ENCODE measurements around the gene MARVELD2.

The MARVELD2 gene

GRCh38 chr5:69368458-69369339, 46.2 kb upstream of the MARVELD2 start:
- peaks cover 24 to 32% of the 10 kb centered on the region in 2 experiments for H3K36me3 ChIP-seq (ENCODE audit: control insufficient read depth in 2 of 2, insufficient read depth in 1 of 2, low read length in 2 of 2)
- ChIA-PET POLR2A (interaction anchor here (0.6 to 1.0 kb wide), 2 partner anchors 34 to 179 kb away, joined by 3 to 5 read pairs; partner anchors contain the start of gene CENPH), CTCF (no interaction called here)
- H3K9me3 ChIP-seq (ENCODE audit: control insufficient read depth, insufficient read depth, low read depth, low read length), result no peaks in the 10 kb centered on the region
- no peaks in the 10 kb centered on the region for H3K4me1 ChIP-seq (ENCODE audit: control insufficient read depth, insufficient read depth, low read length)
- H3K27ac ChIP-seq (ENCODE audit: extremely low read depth, low read depth, low read length), result peak overlapping the region; percentile 99
- peak overlapping the region; percentile 66 for H3K4me3 ChIP-seq (ENCODE audit: low read depth, low read length)
- TF ChIP-seq ZNF664 (tag by site-specific recombination; IDR thresholded peaks at IDR 0.05) (no peak), ZNF16 (tag by site-specific recombination; IDR thresholded peaks at IDR 0.05; ENCODE audit: low read depth) (no peak), ZNF48 (tag by site-specific recombination; IDR thresholded peaks at IDR 0.05) (no peak), ZNF76 (tag by site-specific recombination; IDR thresholded peaks at IDR 0.05; ENCODE audit: borderline replicate concordance, low read depth) (peak; percentile 29; the same call in 1 of the 2 replicates), GLIS1 (tag by site-specific recombination; IDR thresholded peaks at IDR 0.05) (peak; percentile 97), ZNF513 (tag by site-specific recombination; IDR thresholded peaks at IDR 0.05) (no peak), RBAK (tag by site-specific recombination; IDR thresholded peaks at IDR 0.05) (no peak), ZNF324 (tag by site-specific recombination; IDR thresholded peaks at IDR 0.05) (no peak), ZNF248 (tag by site-specific recombination; IDR thresholded peaks at IDR 0.05) (no peak), ZNF398 (tag by site-specific recombination; IDR thresholded peaks at IDR 0.05) (peak; percentile 75), ZNF600 (tag by site-specific recombination; IDR thresholded peaks at IDR 0.05) (0 out of 2 replicates have a peak, but pooled peaks have one; percentile 24), IKZF3 (tag by site-specific recombination; IDR thresholded peaks at IDR 0.05) (no peak), GLI2 (tag by site-specific recombination; IDR thresholded peaks at IDR 0.05; ENCODE audit: borderline replicate concordance, low read depth) (no peak), ZSCAN16 (tag by site-specific recombination; IDR thresholded peaks at IDR 0.05) (no peak), ZNF140 (tag by site-specific recombination; IDR thresholded peaks at IDR 0.05) (no peak), ZNF221 (tag by site-specific recombination; IDR thresholded peaks at IDR 0.05; ENCODE audit: borderline replicate concordance) (no peak), ZFHX2 (tag by site-specific recombination; conservative IDR thresholded peaks at IDR 0.05) (peak; percentile 31; the same call in 1 of the 2 replicates), ZNF677 (tag by site-specific recombination; IDR thresholded peaks at IDR 0.05) (no peak), ZBTB21 (tag by site-specific recombination; IDR thresholded peaks at IDR 0.05) (peak; percentile 12; the same call in 1 of the 2 replicates), ZFP37 (tag by site-specific recombination; IDR thresholded peaks at IDR 0.05) (no peak), PRDM1 (tag by site-specific recombination; IDR thresholded peaks at IDR 0.05) (no peak), ZNF341 (tag by site-specific recombination; IDR thresholded peaks at IDR 0.05; ENCODE audit: low read depth) (peak; percentile 62), ZNF112 (tag by site-specific recombination; IDR thresholded peaks at IDR 0.05) (no peak), ZNF366 (tag by site-specific recombination; conservative IDR thresholded peaks at IDR 0.05) (no peak), ZNF416 (tag by site-specific recombination; IDR thresholded peaks at IDR 0.05) (no peak), KLF7 (tag by site-specific recombination; IDR thresholded peaks at IDR 0.05; ENCODE audit: borderline replicate concordance) (no peak)
- TF ChIP-seq, protein P1, sequence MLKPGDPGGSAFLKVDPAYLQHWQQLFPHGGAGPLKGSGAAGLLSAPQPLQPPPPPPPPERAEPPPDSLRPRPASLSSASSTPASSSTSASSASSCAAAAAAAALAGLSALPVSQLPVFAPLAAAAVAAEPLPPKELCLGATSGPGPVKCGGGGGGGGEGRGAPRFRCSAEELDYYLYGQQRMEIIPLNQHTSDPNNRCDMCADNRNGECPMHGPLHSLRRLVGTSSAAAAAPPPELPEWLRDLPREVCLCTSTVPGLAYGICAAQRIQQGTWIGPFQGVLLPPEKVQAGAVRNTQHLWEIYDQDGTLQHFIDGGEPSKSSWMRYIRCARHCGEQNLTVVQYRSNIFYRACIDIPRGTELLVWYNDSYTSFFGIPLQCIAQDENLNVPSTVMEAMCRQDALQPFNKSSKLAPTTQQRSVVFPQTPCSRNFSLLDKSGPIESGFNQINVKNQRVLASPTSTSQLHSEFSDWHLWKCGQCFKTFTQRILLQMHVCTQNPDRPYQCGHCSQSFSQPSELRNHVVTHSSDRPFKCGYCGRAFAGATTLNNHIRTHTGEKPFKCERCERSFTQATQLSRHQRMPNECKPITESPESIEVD (tag by site-specific recombination; IDR thresholded peaks at IDR 0.05), result peak; percentile 11; the same call in 1 of the 2 replicates
- TF ChIP-seq, protein P2, sequence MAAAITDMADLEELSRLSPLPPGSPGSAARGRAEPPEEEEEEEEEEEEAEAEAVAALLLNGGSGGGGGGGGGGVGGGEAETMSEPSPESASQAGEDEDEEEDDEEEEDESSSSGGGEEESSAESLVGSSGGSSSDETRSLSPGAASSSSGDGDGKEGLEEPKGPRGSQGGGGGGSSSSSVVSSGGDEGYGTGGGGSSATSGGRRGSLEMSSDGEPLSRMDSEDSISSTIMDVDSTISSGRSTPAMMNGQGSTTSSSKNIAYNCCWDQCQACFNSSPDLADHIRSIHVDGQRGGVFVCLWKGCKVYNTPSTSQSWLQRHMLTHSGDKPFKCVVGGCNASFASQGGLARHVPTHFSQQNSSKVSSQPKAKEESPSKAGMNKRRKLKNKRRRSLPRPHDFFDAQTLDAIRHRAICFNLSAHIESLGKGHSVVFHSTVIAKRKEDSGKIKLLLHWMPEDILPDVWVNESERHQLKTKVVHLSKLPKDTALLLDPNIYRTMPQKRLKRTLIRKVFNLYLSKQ (tag by site-specific recombination; IDR thresholded peaks at IDR 0.05; ENCODE audit: borderline replicate concordance), result no peak
- TF ChIP-seq, protein P3, sequence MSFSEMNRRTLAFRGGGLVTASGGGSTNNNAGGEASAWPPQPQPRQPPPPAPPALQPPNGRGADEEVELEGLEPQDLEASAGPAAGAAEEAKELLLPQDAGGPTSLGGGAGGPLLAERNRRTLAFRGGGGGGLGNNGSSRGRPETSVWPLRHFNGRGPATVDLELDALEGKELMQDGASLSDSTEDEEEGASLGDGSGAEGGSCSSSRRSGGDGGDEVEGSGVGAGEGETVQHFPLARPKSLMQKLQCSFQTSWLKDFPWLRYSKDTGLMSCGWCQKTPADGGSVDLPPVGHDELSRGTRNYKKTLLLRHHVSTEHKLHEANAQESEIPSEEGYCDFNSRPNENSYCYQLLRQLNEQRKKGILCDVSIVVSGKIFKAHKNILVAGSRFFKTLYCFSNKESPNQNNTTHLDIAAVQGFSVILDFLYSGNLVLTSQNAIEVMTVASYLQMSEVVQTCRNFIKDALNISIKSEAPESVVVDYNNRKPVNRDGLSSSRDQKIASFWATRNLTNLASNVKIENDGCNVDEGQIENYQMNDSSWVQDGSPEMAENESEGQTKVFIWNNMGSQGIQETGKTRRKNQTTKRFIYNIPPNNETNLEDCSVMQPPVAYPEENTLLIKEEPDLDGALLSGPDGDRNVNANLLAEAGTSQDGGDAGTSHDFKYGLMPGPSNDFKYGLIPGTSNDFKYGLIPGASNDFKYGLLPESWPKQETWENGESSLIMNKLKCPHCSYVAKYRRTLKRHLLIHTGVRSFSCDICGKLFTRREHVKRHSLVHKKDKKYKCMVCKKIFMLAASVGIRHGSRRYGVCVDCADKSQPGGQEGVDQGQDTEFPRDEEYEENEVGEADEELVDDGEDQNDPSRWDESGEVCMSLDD (tag by site-specific recombination; IDR thresholded peaks at IDR 0.05), result no peak

All from HEK293 (cell line).